Head of caudate nucleus (tissue), 42 donors: ENCODE results near the gene KRT40.

Source experiments
- DNase-seq, 42 donors: peaks; one replicate each; pipeline versions ENCODE4 v3.0.0 to v3.0.0-alpha.2; 2020 to 2021; ENCODE audit warnings: mixed read lengths in 7 of 42
- intact Hi-C: fragments of 100-400 bp; cut with DNase I; formaldehyde crosslinking; loops from one replicate; pipeline ENCODE4 v1.15.0; 2022

KRT40 gene

GRCh38 chr17:40958086-40958953 is 25.8 kb downstream of the KRT40 start:
- intact Hi-C loops: no loop called here
- DNase-seq: no peak

GRCh38 chr17:40956401-40957254 is 27.5 kb downstream of the KRT40 start:
- intact Hi-C loops: no loop called here
- DNase-seq: no peak

- DNase-seq: no peak
- intact Hi-C loops: no loop called here
Measured at GRCh38 chr17:40953881-40954280, 30.2 kb downstream of the KRT40 start.

GRCh38 chr17:40952661-40953060 is 31.5 kb downstream of the KRT40 start:
- DNase-seq: no peak
- intact Hi-C loops: no loop called here

DNA sequence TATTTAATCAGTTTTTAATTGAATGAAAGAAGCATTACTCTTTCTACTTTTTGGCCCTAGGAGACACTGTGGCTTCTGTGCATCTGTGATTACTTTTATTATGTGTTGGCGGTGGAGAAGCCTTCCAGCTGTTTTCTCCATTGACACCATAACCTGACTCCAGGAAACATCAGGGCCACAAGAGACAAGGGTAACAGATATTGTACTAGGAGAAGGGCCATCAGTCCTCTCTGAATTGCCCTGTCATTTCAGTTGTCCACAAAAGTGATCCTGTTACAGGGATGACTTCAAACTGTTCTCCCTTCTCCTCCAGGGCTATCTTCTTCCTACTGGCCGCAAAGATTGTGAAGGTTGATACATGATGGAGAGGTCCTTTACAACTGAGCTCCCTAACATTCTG is 32.0 kb downstream of the KRT40 start:
- DNase-seq: no peak
- intact Hi-C loops: no loop called here

- no peak for DNase-seq
- intact Hi-C loops: no loop called here
Measured at GRCh38 chr17:40951011-40951622, 33.0 kb downstream of the KRT40 start.

GRCh38 chr17:40950176-40950575 is 34.0 kb downstream of the KRT40 start:
- DNase-seq: no peak
- intact Hi-C loops: no loop called here

DNA sequence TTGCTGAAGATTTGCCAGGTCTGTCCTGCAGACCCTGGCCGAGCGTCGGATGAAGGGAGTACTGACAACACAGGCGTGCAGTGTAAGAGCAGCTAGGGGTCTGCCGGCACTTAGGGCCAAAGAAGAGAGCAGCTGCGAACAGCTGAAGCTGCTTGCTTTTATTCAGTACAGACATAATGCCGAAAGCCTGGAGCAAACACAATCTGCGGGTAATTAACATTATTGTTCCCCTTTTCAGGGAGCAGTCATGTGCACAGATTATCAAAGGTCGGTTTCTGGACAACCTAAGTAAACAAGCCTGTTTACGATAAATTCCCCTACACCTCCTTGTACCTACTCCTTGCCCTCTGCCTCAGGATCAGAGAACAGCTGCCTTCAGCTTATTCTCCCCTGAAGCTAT is 34.7 kb downstream of the KRT40 start:
- DNase-seq: no peak
- intact Hi-C loops: no loop called here

GRCh38 chr17:40947929-40948328 is 36.2 kb downstream of the KRT40 start:
- no peak for DNase-seq
- intact Hi-C loops: no loop called here

GRCh38 chr17:40945414-40945813 is 38.7 kb downstream of the KRT40 start:
- intact Hi-C loops: no loop called here
- DNase-seq: no peak

DNA sequence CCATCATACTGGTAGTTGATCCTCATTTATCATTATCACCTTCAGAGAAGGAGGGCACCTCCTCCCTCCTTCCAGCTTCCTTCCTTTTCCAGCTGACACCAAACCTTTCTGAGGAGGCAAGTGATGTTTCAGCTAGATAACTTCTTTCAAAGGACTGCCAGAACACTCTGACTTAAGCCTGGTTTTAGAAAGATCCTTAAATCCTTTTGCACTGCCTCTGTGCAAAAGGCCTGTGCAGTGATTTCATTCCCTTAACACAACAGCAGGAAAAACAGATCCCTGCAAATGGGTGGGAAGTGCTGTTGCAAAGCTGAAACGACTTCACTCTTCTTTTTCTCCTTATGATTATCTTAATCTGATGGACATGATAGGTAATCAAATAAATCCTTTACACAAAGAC is 39.6 kb downstream of the KRT40 start:
- DNase-seq: no peak
- intact Hi-C loops: no loop called here

DNA sequence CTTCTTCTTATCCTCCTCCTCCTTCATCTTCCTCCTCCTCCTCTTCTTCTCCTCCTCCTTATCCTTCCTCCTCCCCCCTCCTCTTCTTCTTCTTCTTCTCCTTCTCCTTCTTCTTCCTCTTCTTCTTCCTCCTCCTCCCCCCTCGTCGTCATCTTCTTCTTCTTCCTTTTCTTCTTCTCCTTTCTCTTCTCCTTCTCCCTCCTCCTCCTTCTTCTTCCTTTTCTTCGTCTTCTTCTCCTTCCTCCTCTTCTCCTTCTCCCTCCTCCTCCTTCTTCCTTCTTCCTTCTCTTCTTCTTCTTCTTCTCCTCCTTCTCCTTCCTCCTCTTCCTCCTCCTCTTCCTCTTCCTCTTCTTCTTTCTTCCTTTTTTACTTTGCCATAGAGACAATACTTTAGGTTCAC is 41.6 kb downstream of the KRT40 start:
- intact Hi-C loops: no loop called here

GRCh38 chr17:40940266-40940665 is 43.9 kb downstream of the KRT40 start:
- no peak for DNase-seq
- intact Hi-C loops: no loop called here

More for the DNA sequence above, 41.6 kb downstream of the KRT40 start:
- no peak for DNase-seq

DNA sequence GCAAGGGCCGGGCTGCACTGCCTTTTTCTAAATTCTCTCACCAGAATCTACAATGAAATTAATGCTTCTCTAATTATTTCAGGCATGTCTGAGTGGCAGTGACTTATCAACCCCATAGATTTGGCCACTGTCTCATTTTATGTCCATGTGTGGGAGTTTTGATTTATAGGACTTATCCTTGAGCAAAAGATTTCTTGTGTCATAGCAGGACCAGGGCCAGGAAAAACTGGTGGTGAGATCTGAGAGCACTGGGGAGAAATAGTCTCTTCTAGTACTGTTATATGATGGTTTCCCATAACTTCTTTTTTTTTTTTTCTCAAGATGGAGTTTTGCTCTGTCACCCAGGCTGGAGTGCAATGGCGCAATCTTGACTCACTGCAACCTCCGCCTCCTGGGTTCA is 45.1 kb downstream of the KRT40 start:
- intact Hi-C loops: no loop called here

DNA sequence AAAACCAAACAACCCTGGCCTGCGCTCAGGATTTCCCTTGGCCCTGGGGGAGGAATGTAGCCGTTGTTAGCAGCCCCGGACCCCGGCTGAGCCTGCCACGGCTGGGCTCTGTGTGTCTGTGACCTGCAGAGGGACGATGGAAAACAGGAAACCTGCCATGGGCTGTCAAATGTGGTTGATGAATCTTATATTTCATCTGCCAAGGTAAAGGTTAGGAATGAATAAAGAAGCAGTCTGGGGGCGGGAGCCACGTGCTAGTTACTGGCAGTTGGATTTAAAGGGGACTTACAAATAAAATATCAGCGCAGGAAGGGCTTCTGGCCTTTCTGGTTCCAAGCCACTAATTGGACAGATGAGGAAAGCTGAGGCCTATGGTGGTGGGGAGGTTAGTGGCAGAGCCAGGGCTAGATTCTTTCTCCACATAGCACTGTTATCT is 46.7 kb downstream of the KRT40 start, which contains the start of gene KRT23:
Gene KRT23 (minus strand): TSS at position 263 of the 436 bp plus-strand sequence. CDS start 1,043 bp downstream, outside the sequence.
- DNase-seq: peak in 38 of 42 donors; percentile 7 to 77 (median 40)
- intact Hi-C loops: no loop called here

More for the DNA sequence above, 45.1 kb downstream of the KRT40 start:
- no peak for DNase-seq

GRCh38 chr17:40936976-40937375 is 47.1 kb downstream of the KRT40 start:
- intact Hi-C loops: no loop called here
- peak in 8 of 42 donors; percentile 6 to 26 (median 13) for DNase-seq

DNA sequence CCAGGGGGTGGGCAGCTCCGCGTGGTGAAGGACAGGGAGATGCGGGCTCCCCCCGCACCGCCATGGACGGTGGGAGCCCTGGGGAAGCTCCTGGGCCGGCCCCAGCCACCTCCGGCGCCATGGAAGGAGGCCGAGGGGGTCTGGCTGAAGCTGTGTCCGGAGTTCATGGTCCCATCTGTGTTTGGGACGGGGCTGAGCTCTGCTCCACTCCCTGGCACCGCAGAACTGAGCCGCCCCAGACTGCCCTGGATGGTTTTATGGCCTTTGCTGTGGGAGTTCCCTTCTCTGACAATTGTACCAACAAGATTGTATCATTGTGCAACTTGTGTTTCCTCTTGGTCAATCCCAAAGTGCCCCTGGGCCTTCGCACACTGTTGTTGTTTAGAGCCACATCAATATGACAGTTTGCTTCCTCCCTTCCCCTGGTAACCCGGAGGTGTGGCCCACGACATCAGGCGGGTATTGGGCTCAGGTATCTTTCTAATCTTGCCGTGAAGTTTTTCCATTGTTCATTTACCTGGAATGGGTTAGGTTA is 47.6 kb downstream of the KRT40 start:
- intact Hi-C loops: no loop called here
- DNase-seq: no peak

DNA sequence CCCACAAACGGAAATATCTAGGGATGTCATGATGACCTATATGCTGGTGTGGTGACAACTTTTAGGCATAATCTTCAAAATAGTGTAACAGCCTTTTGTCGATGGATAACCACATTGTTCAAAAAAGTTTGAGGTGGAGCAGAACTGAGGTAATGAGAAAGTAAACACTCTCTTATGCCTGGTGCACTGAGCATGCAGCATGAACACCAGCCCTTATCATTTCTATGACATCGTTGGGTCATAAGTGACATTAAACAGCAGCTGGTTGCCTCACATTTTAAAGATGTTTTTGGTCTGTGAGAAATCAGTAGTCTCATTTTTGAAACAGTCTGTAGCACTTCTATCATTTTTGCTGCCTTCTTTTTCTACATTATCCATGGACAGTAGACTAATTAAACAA is 48.5 kb downstream of the KRT40 start:
- intact Hi-C loops: no loop called here

DNA sequence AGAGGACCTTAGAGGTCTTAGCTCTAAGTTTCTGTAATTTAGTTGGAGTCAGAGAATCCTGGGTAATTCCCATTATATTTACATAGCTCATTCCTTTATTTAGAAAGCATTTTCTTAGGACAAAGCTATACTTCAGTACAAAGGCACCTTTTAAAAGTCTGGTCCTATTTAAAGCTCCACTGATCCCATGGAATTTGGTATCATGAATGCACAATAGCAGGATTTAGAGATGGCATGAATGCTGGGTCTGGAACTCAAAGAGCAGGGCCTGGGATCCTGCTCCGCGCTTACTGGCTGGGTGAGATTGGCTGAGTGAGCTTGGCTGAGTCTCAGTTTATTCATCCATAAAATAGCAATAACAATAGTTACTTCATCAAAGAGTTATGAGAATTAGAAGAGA is 51.5 kb downstream of the KRT40 start:
- no peak for DNase-seq
- intact Hi-C loops: no loop called here

More for the DNA sequence above, 48.5 kb downstream of the KRT40 start:
- no peak for DNase-seq
